Esophagus muscularis mucosa (tissue), 4 donors: ENCODE data around the gene RBFOX2. TPM values are rescaled to one million over a fixed set of nuclear protein-coding genes. Genes with fewer than 3 reads are reported as not detected.
"Not testable (repeated sequence)": the region's sequence is repeated elsewhere in the genome, so short reads cannot be mapped to it uniquely, and the experiment has no call there.

ENCODE experiments used
- DNase-seq: peaks from one replicate; pipeline ENCODE4 v3.0.0-alpha.2; 2017; ENCODE audit errors: extremely low spot score
- H3K27ac ChIP-seq, 4 donors: fragments of 200-600 bp; sonication (generic); replicated peaks in 1 of 4; 1 replicate in 3 of 4; 2 replicates in 1 of 4; pipeline ENCODE4 v1.5.1; 2016 to 2019; ENCODE audit warnings: mild to moderate bottlenecking in 1 of 4
- H3K27me3 ChIP-seq, 4 donors: fragments of 200-600 bp; sonication (generic); one replicate each; pipeline versions ENCODE4 v1.5.1 to v1.6.0; 2016 to 2019
- H3K36me3 ChIP-seq, 4 donors: fragments of 200-600 bp; sonication (generic); one replicate each; pipeline ENCODE4 v1.5.1; 2016 to 2019
- H3K4me1 ChIP-seq, 4 donors: fragments of 200-600 bp; sonication (generic); one replicate each; pipeline ENCODE4 v1.5.1; 2016 to 2019
- H3K4me3 ChIP-seq, 4 donors: fragments of 200-600 bp; sonication (generic); 1 replicate in 2 of 4; 2 replicates in 2 of 4; pipeline ENCODE4 v1.5.1; 2016 to 2019; ENCODE audit warnings: mild to moderate bottlenecking in 4 of 4, moderate library complexity in 1 of 4
- H3K9me3 ChIP-seq, 4 donors: fragments of 200-600 bp; sonication (generic); 1 replicate in 3 of 4; 2 replicates in 1 of 4; pipeline ENCODE4 v1.5.1; 2016 to 2019
- CTCF ChIP-seq, 3 experiments: fragments of 200-600 bp in 2 of 3; fragments of 450-650 bp in 1 of 3; sonication (generic) in 2 of 3; IDR thresholded peaks; one replicate each; pipeline ENCODE4 v1.5.1; 2017 to 2019; ENCODE audit warnings: antibody characterized with exemption in 3 of 3, mild to moderate bottlenecking in 2 of 3, moderate library complexity in 1 of 3
- EP300 ChIP-seq: sonication (generic); formaldehyde crosslinking; IDR thresholded peaks from one replicate; pipeline ENCODE4 v1.6.1; 2017; ENCODE audit warnings: antibody characterized with exemption
- POLR2A ChIP-seq: fragments of 450-650 bp; IDR thresholded peaks from one replicate; pipeline ENCODE4 v1.6.1; 2017; ENCODE audit warnings: antibody characterized with exemption, moderate library complexity, mild to moderate bottlenecking, low read depth
- POLR2AphosphoS5 ChIP-seq, 2 donors: sonication (generic); formaldehyde crosslinking; IDR thresholded peaks; one replicate each; pipeline ENCODE4 v1.6.1; 2017; ENCODE audit warnings: antibody characterized with exemption in 2 of 2
- WGBS: methylation state at CpG from one replicate; pipeline ENCODE4 v1.1.5; 2018; 5-methylcytosine and 5-hydroxymethylcytosine counted together
- intact Hi-C: fragments of 100-400 bp; cut with DNase I; formaldehyde crosslinking; loops from one replicate; pipeline ENCODE4 v1.15.1; 2023
- total RNA-seq, 4 donors: library from RNA; depleted of rRNA; stranded (reverse); fragments of >200 nt; gene quantifications; one replicate each; pipeline versions ENCODE4 v1.1.0 to v1.2.1, GENCODE V29; 2016

Gene RBFOX2
- total RNA-seq, 4 donors from 2014 or later: 113 to 179 (median 155) TPM

GRCh38 chr22:36053242-36054147, 24.9 kb upstream of the RBFOX2 start:
- Histone ChIP-seq H3K36me3 (no peaks in the 10 kb centered on the region), H3K4me1 (peaks cover 0 to 2% (median 0%) of the 10 kb centered on the region in 4 donors), H3K27ac (no peak overlapping the region), H3K9me3 (no peaks in the 10 kb centered on the region), H3K4me3 (no peak overlapping the region), H3K27me3 (no peaks in the 10 kb centered on the region)
- WGBS: 100% methylated on average over 1 of the region's 1 CpG
- no peak for DNase-seq
- no peak for TF ChIP-seq EP300
- intact Hi-C loops: no loop called here

GRCh38 chr22:36052505-36052941, 23.9 kb upstream of the RBFOX2 start:
- Histone ChIP-seq H3K9me3 (no peaks in the 10 kb centered on the region), H3K36me3 (no peaks in the 10 kb centered on the region), H3K27me3 (no peaks in the 10 kb centered on the region), H3K27ac (no peak overlapping the region), H3K4me1 (peaks cover 0 to 2% (median 0%) of the 10 kb centered on the region in 4 donors), H3K4me3 (no peak overlapping the region)
- TF ChIP-seq EP300: no peak
- no peak for TF ChIP-seq POLR2AphosphoS5 (IDR thresholded peaks at IDR 0.05)
- no peak for TF ChIP-seq POLR2A
- TF ChIP-seq CTCF (IDR thresholded peaks at IDR 0.05): no peak
- intact Hi-C loops: no loop called here
- DNase-seq: no peak
- 95% methylated on average over 5 of the region's 5 CpGs for WGBS

- H3K4me1 ChIP-seq: no peaks in the 10 kb centered on the region
- 96% methylated on average over 2 of the region's 2 CpGs for WGBS
- H3K27me3 ChIP-seq: no peaks in the 10 kb centered on the region
- H3K9me3 ChIP-seq: no peaks in the 10 kb centered on the region
- TF ChIP-seq POLR2AphosphoS5 (IDR thresholded peaks at IDR 0.05) (no peak), EP300 (no peak), CTCF (IDR thresholded peaks at IDR 0.05) (no peak), POLR2A (no peak)
- no peak overlapping the region for H3K4me3 ChIP-seq
- intact Hi-C loops: no loop called here
- no peak for DNase-seq
- no peaks in the 10 kb centered on the region for H3K36me3 ChIP-seq
- H3K27ac ChIP-seq: no peak overlapping the region
These were observed 21.0 kb upstream of the RBFOX2 start for GRCh38 chr22:36049678-36049997.

- intact Hi-C loops: no loop called here
- Histone ChIP-seq H3K4me1 (no peaks in the 10 kb centered on the region), H3K27ac (no peak overlapping the region), H3K9me3 (no peaks in the 10 kb centered on the region), H3K27me3 (no peaks in the 10 kb centered on the region), H3K4me3 (no peak overlapping the region), H3K36me3 (no peaks in the 10 kb centered on the region)
- TF ChIP-seq EP300: no peak
- TF ChIP-seq POLR2A: no peak
- TF ChIP-seq POLR2AphosphoS5 (IDR thresholded peaks at IDR 0.05): no peak
- TF ChIP-seq CTCF (IDR thresholded peaks at IDR 0.05): no peak
- 86% methylated on average over 11 of the region's 11 CpGs for WGBS
- DNase-seq: no peak
These were observed 20.5 kb upstream of the RBFOX2 start for GRCh38 chr22:36048911-36049677.

- WGBS: 93% methylated on average over 3 of the region's 3 CpGs
- intact Hi-C loops, H3K36me3 ChIP-seq, H3K9me3 ChIP-seq, H3K27ac ChIP-seq, H3K27me3 ChIP-seq, DNase-seq, H3K4me1 ChIP-seq, H3K4me3 ChIP-seq: not testable (repeated sequence)
These were observed 15.9 kb upstream of the RBFOX2 start for GRCh38 chr22:36044517-36044916.
